Keratinocyte (primary cell): ENCODE data around the gene KATNBL1.

Experiments used
- EZH2 ChIP-seq: IDR thresholded peaks from one replicate; pipeline ENCODE4 v1.6.1; 2012; ENCODE audit warnings: inconsistent platforms, mild to moderate bottlenecking, low read length, moderate library complexity
- TF ChIP-seq, protein P1 (sequence below), 3 experiments: IDR thresholded peaks in 1 of 3; conservative IDR thresholded peaks in 1 of 3; optimal IDR thresholded peaks in 1 of 3; 2 replicates in 2 of 3; 3 replicates in 1 of 3; pipeline versions ENCODE3 to v1.5.1; 2011; ENCODE audit warnings: low read length in 3 of 3, mild to moderate bottlenecking in 3 of 3, moderate library complexity in 2 of 3, control low read depth in 1 of 3, inconsistent platforms in 1 of 3; ENCODE audit not compliant: insufficient read depth in 2 of 3; ENCODE audit errors: extremely low read depth in 1 of 3

DNA sequence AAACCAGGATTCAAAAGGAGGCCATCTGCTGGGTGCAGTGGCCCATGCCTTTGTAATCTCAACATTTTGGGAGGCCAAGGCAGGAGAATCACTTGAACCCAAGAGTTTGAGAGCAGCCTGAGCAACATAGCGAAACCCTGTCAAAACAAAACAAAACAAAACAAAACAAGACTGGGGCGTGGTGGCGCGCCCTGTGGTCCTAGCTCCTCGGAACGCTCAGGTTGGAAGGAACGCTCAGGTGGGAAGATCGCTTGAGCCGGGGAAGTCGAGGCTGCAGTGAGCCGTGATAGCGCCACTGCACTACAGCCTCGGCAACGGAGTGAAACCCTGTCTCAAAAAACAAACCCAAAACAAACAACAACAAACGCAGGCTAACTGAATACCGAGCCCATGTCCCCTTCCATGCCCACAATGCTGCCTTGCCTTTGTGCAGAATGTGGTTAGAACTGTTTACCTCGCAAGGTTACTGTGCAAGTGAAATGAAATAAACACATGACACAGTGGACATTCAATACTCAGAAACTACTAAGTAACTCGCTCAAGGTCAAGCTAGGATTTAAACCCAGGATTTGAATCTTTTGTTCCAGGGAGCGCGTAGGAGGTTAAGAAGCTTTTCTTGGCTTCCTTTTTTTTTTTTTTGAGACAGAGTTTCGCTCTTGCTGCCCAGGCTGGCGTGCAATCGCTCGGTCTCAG lies 14.2 kb upstream of the KATNBL1 start:
- TF ChIP-seq, protein P1, sequence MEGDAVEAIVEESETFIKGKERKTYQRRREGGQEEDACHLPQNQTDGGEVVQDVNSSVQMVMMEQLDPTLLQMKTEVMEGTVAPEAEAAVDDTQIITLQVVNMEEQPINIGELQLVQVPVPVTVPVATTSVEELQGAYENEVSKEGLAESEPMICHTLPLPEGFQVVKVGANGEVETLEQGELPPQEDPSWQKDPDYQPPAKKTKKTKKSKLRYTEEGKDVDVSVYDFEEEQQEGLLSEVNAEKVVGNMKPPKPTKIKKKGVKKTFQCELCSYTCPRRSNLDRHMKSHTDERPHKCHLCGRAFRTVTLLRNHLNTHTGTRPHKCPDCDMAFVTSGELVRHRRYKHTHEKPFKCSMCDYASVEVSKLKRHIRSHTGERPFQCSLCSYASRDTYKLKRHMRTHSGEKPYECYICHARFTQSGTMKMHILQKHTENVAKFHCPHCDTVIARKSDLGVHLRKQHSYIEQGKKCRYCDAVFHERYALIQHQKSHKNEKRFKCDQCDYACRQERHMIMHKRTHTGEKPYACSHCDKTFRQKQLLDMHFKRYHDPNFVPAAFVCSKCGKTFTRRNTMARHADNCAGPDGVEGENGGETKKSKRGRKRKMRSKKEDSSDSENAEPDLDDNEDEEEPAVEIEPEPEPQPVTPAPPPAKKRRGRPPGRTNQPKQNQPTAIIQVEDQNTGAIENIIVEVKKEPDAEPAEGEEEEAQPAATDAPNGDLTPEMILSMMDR (optimal IDR thresholded peaks at IDR 0.05 in 1 of 3, IDR thresholded peaks at IDR 0.05 in 1 of 3, conservative IDR thresholded peaks at IDR 0.05 in 1 of 3; ENCODE audit: extremely low read depth in 1 of 3, insufficient read depth in 2 of 3, low read length in 3 of 3), result peak in 1 of 3 experiments; percentile 17
- no peak for TF ChIP-seq EZH2
